ENCODE results near the gene RIPOR3. TPM values are rescaled to one million over a fixed set of nuclear protein-coding genes. Genes with fewer than 3 reads are reported as not detected.

Gene RIPOR3
- total RNA-seq, 2 experiments from 2014 or later, result 0.53 TPM; not detected in 1

DNA sequence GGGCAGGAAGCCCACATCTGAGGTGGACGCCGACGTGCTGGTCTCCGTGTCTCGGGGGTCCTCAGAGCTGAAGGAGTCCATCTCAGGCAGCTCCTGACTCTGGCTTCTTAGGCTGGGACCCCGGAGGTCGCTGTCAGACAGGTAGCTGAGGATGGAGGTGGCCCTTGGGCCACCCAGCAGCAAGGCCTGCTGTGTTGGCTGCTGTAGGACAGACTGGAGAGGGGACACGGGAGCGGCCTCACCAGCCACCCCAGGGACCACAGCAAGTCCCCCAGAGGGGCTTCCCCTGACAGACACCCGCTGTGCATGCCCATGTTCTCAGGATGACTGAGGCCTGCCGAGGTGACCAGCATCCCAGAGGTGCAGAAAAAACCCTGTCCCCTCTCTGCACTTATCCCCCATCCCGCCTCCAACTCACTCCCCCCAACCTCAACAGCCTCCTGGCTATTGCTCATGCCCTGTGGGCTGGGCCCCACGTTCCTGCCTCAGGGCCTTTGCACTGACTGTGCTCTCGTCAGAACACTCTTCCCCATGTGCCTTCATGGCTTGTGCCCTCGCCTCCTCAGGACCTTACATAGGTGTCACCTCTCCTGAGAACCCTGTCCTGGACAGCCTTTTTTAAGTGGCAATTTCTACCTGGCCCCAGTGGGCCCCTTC is 88.8 kb downstream of the RIPOR3 start:
- no peak overlapping the region for H3K4me3 ChIP-seq (ENCODE audit: low read depth, low read length, poor library complexity, severe bottlenecking)
- intact Hi-C loops (cut with micrococcal nuclease; ENCODE audit: unreplicated experiment), result no loop called here
- POLR2A ChIA-PET, result no interaction called here
- no peaks in the 10 kb centered on the region for H3K4me1 ChIP-seq (ENCODE audit: insufficient read depth, low read length, poor library complexity, severe bottlenecking)
- BruUV-seq (replicated peaks), result no TSS peak
- no peaks in the 10 kb centered on the region for H3K9me3 ChIP-seq (ENCODE audit: low read length)
- TF ChIP-seq, protein P1, sequence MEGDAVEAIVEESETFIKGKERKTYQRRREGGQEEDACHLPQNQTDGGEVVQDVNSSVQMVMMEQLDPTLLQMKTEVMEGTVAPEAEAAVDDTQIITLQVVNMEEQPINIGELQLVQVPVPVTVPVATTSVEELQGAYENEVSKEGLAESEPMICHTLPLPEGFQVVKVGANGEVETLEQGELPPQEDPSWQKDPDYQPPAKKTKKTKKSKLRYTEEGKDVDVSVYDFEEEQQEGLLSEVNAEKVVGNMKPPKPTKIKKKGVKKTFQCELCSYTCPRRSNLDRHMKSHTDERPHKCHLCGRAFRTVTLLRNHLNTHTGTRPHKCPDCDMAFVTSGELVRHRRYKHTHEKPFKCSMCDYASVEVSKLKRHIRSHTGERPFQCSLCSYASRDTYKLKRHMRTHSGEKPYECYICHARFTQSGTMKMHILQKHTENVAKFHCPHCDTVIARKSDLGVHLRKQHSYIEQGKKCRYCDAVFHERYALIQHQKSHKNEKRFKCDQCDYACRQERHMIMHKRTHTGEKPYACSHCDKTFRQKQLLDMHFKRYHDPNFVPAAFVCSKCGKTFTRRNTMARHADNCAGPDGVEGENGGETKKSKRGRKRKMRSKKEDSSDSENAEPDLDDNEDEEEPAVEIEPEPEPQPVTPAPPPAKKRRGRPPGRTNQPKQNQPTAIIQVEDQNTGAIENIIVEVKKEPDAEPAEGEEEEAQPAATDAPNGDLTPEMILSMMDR (conservative IDR thresholded peaks at IDR 0.05; ENCODE audit: low read length), result no peak
- TF ChIP-seq EZH2phosphoT487 (IDR thresholded peaks at IDR 0.05; ENCODE audit: borderline replicate concordance, low read depth, low read length), result no peak
- CTCF ChIA-PET (ENCODE audit: unreplicated experiment), result no interaction called here
- no peaks in the 10 kb centered on the region for H4K20me1 ChIP-seq (ENCODE audit: insufficient read depth, low read length)
- no peak overlapping the region for H2AFZ ChIP-seq (ENCODE audit: low read length)
- no peaks in the 10 kb centered on the region for H3K9me2 ChIP-seq (ENCODE audit: insufficient read depth, low read length)
- H3K36me3 ChIP-seq (ENCODE audit: insufficient read depth, low read length), result no peaks in the 10 kb centered on the region
- no peaks in the 10 kb centered on the region for H3K79me2 ChIP-seq (ENCODE audit: insufficient read depth, low read depth, low read length)
- DNase-seq (ENCODE audit: low spot score), result no peak
- H3K27ac ChIP-seq (ENCODE audit: low read depth, low read length, poor library complexity, severe bottlenecking), result no peak overlapping the region
- H3K4me2 ChIP-seq (ENCODE audit: low read length), result no peak overlapping the region

DNA sequence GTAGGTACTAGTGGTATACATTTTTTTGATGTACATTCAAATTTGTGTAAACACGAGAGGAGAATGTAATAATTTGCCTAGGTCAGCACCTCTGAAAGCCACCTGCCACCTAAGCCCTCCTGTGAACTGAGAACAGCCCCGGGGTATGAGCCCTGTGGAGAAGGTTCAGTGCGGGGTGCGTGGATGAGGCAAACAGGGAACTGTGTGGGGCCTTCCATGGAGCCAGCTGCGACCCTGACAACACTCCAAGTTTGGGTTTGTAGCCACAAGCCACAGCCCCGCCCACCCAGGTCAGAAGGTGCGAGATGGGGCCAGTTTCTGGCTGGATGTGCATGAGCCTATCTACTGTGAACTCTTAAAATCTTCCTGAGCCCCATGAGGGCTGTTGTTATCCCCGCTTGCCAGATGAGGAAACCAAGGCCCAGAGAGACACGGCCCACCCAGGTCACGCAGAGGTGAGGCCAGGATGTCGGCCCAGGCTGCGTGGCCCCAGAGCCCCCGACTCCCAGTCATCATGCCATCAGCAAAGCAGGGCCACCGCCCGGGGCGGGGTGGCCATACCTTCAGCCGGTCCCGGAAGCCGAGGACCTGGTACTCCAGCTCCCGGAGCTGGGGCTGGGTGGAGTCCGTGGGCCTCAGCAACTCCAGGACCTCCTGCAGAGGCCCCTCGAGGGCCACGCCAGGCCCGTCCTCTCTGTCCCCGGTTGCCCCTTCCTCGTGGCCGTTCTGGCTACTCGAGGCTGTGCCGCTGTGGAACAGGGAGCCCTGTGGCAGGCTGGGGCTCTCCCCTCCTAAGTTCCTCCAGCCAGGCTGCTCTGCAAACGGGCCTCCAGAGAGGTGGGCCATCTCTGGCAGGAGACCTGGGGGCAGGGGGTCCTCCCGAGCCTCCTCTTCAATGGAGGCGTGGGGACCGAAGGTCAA is 89.6 kb downstream of the RIPOR3 start:
- Histone ChIP-seq H3K4me2 (ENCODE audit: low read length) (no peak overlapping the region), H3K4me1 (ENCODE audit: insufficient read depth, low read length, poor library complexity, severe bottlenecking) (no peaks in the 10 kb centered on the region), H3K79me2 (ENCODE audit: insufficient read depth, low read depth, low read length) (no peaks in the 10 kb centered on the region), H3K27ac (ENCODE audit: low read depth, low read length, poor library complexity, severe bottlenecking) (no peak overlapping the region), H4K20me1 (ENCODE audit: insufficient read depth, low read length) (no peaks in the 10 kb centered on the region), H2AFZ (ENCODE audit: low read length) (no peak overlapping the region), H3K36me3 (ENCODE audit: insufficient read depth, low read length) (no peaks in the 10 kb centered on the region), H3K9me3 (ENCODE audit: low read length) (no peaks in the 10 kb centered on the region), H3K4me3 (ENCODE audit: low read depth, low read length, poor library complexity, severe bottlenecking) (no peak overlapping the region), H3K9me2 (ENCODE audit: insufficient read depth, low read length) (no peaks in the 10 kb centered on the region)
- BruUV-seq (replicated peaks), result no TSS peak
- ChIA-PET CTCF (ENCODE audit: unreplicated experiment) (no interaction called here), POLR2A (no interaction called here)
- intact Hi-C loops (cut with micrococcal nuclease; ENCODE audit: unreplicated experiment), result no loop called here
- TF ChIP-seq EZH2phosphoT487 (IDR thresholded peaks at IDR 0.05; ENCODE audit: borderline replicate concordance, low read depth, low read length), result no peak
- TF ChIP-seq, protein P1 (conservative IDR thresholded peaks at IDR 0.05; ENCODE audit: low read length), result no peak
- no peak for DNase-seq (ENCODE audit: low spot score)

Data from OCI-LY7 (cell line).